T-helper 1 cell (primary cell): ENCODE measurements around the gene ACTN1.

ENCODE experiments used
- DNase-seq, 5 donors: peaks; one replicate each; pipeline ENCODE4 v3.0.0-alpha.2; 2012 to 2020

Gene ACTN1

DNA sequence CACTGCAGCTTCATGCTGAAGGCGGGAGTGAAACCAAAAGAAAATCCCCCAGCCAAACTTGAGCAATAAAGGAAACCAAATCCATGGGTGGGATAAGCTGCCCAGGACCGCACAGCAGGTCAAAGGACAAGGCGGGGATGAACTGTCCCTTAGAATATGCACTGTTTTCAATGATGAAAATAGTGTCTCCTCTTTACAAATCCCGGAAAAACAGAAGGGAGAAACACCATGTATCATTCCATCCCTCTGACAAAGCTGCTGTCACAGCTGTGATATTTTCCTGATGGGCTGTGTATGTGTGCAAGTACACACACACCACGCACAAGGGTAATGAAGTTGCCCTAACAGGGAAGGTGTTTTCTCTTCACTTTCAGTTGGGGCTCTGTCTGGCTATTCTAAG is 70.3 kb downstream of the ACTN1 start:
- DNase-seq = no peak

DNA sequence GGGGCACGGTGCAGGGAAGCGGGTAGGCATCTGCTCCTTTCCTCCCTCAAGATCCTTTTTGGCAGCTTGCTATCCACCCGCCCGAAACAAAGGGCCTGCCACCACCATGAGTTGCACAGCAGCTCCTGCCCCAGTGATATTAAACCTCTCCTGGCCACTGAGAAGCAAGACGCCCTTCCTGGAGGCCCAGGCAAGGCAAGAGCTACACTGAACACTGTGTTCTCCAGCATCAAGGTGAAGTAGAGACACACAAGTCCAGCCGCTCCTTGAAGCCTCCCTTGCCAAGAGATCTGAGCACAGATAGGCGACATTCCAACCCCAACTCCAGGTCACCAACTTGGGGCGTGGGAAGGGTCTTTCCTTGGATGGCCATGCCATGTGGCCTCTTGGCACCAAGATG is 70.9 kb downstream of the ACTN1 start:
- DNase-seq = no peak

DNA sequence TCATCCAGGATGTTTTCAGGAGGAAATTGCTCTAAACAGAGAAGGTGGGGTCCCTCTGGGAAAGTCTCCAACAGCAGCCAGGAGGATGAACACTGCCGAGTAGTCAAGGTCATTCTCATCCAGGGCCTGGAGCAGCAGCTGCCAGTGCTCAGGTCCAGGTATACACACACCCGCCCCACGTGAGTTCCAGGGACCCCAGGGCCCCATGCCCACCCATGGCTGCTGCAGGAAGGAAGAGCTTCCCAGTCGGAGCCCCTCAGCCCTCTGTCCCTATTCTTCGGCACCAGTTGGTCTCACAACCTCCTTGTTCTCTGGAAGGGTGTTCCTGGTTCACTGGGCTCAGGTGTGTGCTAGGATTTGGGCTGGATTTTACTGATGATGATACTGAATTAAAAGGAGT is 72.7 kb downstream of the ACTN1 start:
- DNase-seq = no peak

GRCh38 chr14:68905107-68905895 is 73.8 kb downstream of the ACTN1 start:
- DNase-seq = no peak

- no peak for DNase-seq
Measured at GRCh38 chr14:68902357-68902756, 76.7 kb downstream of the ACTN1 start.

- DNase-seq = peak in 1 of 5 donors; percentile 7
Measured at GRCh38 chr14:68899033-68899603, 80.0 kb downstream of the ACTN1 start.

GRCh38 chr14:68898248-68899032 is 80.7 kb downstream of the ACTN1 start:
- DNase-seq = no peak

GRCh38 chr14:68897559-68898155 is 81.4 kb downstream of the ACTN1 start:
- no peak for DNase-seq

DNA sequence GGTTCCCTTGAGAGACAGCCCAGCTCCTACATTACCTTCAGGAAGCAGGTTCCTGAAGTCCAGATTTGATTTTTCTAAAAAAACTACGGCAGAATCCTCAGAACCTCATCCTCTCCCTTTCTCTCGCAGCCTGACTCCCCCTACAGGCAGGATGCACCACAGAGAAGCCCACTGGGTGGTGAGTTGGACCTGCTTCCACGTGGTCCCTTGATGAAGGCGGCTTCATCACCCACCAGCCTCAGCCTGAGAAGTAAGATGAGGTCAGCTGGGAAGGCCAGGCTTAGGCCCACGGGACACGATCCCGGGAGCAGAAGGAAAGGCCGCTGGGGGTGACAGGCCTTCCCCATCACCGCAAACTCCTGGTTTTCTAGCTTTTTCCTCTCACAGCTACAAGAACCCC is 83.0 kb downstream of the ACTN1 start:
- no peak for DNase-seq

DNA sequence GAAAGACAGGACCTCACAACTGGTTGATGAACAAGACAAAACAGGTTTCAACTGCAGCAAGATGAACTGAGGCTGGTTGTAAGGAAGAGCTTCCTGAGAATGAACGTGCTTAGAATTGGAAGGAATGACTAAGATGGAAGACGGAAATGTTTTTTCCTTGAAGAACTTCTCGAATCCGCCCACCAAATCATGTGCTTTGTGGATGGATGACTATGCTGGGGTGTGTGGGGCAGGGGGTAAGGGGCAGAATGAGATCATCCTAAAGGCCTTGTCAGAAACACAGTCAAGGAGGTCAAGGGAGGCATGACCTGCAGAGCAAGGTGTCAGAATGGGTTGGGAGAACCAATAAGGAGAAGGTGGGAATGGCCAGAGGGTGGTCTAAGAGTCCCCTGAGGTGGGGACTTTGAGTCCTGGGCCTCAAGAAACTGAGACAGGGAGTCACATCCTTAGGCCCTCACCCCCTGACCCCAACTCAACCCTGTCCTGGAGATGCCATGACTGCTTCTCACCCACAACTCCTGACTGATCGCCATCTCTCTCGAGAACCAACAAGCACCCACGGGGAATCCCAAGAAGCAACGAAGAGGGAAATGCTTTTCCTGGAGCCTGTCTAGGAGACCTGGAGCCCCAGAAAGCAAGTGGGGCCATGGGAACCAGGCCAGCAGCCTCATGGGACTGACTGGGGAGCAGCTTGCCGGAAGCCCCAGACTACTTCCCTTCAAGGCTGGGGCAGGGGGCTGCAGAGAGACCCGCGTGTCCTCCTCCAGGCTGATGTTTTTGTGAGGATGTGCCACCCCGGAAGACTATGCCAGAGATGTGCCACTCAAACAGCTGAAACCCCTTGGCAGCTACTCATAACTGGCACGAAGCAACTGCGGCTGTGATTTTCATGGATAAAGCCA is 84.0 kb downstream of the ACTN1 start:
- no peak for DNase-seq

DNA sequence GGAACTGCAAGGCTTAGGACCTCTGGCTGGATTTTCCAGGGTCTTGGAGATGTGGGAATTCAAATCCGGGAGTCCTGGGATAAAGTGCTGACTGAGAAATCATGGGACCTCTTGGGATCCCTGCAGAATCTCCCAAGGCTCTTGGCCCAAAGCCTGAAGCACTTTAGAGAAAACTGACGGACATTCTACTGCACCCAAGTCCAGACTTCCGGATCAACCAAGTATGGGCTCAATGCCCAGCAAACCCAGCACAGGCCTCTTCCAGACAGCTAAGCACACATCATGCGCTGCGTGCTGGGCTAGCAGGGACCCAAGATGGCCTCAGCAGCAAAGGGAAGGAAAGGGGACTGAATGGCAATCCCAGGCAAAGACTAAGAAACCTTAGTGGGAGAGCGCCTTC is 85.0 kb downstream of the ACTN1 start:
- DNase-seq = no peak

DNA sequence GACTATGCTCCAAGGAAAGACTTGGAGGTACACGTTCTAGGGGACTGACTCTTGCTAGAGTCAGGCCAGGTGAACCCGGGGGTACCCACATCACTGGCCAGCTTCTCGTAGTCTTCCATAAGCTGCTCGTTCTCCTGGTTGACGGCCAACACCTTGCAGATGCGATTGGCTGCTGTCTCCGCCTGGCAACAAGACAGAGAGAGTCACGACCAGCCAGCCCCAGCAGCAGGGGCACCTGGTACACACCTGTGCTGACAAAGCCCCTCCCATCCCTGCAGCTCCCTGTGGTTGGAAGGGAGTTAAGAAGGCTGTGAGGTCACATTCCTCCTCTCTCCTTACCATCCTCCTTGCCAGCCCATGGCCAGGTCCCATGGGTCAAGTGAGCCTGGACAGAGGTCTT is 85.5 kb downstream of the ACTN1 start:
- no peak for DNase-seq

GRCh38 chr14:68892961-68893360 is 86.1 kb downstream of the ACTN1 start:
- DNase-seq = no peak

- DNase-seq = no peak
Measured at GRCh38 chr14:68891851-68892660, 87.0 kb downstream of the ACTN1 start.

DNA sequence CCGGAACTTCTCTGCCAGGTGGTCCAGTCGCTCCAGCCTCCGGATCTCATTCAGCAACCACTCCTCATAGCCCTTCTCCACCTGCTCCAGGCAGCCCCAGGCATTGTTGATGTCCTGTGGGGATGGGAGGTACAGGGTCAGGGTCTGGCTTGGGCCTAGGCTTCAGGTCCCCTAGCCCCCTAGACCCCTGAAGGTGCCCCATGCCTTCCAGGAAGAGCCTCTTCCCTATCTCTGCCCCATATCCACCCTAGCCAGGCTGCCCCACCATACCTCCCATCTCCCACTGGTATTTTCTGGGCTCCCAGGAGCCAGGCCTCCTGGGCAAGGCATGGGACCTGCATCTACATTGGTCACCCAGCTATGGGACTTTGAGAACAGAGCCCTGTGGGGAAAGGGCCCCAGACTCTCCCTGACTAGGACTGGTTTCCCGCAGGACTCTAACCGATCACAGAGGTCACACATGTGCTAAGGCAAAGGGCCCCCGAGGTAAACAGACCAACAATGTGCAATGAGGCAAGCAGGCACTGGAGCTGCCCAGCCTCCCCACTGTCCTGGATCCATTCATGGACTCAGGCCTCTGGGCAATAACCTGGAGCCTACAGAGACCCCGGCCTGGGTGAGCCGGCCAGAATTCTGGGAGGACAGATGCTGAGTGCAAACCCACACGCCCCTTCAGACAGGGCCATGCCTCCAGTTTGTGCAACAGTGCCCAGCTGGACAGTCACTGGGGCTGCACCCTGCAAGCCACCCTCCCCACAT is 88.8 kb downstream of the ACTN1 start:
- no peak for DNase-seq

GRCh38 chr14:68888883-68889282 is 90.2 kb downstream of the ACTN1 start:
- DNase-seq = no peak

DNA sequence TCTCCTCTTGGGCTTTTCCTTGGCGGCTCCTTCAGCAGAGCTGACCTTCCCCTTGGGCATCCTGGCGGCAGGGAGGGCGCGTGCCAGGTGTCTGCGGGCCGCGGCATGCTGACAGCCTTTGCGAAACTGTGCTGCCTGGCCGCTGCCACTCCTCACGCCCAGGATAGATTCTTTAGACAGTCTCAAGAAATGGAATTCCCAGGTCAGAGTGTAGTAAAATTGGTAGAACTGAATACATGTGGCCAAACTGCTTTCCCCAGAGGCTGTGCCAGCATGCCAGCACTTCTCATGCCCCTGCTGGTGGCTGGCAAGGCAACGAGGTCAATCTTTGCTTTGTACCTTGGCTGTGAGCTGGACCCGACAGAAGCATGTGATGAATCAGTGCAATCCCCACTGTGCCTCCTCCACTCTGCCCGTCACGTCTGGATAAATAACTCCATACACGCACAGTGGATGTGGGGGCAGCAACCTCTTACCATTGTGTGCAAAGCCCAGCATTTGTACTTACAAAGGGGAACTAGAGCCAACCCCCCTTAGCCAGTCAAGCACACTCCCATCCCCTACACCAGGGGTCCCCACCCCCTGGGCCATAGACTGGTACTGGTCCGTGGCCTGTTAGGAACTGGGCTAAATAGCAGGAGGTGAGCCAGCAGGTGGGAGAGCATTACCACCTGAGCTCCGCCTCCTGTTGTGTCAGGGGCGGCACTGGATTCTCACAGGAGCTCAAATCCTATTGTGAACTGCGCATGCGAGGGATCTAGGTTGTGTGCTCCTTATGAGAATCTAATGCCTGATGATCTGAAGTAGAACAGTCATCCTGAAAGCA is 90.9 kb downstream of the ACTN1 start:
- DNase-seq = no peak

DNA sequence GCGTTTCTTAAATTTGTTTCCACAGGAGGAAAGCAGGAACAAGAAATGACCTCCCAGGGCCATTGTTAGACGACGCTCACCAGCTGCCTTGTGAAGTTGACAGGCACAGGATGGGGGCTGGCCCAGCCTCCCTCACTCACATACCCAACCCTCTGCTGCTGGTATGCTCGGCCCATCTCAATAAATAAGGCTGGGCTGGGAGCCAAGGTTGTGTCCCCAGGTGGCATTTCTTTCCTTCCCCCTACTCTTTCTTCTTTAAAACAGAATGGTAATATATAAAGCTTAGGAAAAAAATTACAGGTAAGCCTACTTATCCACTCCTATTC is 93.0 kb downstream of the ACTN1 start:
- DNase-seq = no peak

- no peak for DNase-seq
Measured at GRCh38 chr14:68885226-68886108, 93.6 kb downstream of the ACTN1 start.
